Cardiac fibroblast (primary cell): ENCODE results near the gene CDC16.

Experiments
- DNase-seq, 2 donors: peaks; one replicate each; pipeline versions ENCODE4 v3.0.0 to v3.0.0-alpha.2; 2010; ENCODE audit warnings: low read depth in 2 of 2
- H3K4me3 ChIP-seq, 2 donors: replicated peaks in 1 of 2; 1 replicate in 1 of 2; 2 replicates in 1 of 2; pipeline ENCODE4 v1.5.1; 2011; ENCODE audit warnings: low read depth in 2 of 2, low read length in 2 of 2, mild to moderate bottlenecking in 2 of 2, moderate library complexity in 1 of 2
- CTCF ChIP-seq: IDR thresholded peaks from one replicate; pipeline ENCODE4 v1.5.1; 2011; ENCODE audit warnings: low read depth, mild to moderate bottlenecking, low read length, inconsistent platforms

The CDC16 gene

GRCh38 chr13:114235697-114236096 lies 1.0 kb downstream of the CDC16 start:
- TF ChIP-seq CTCF = no peak
- peak overlapping the region; percentile 90 to 91 for H3K4me3 ChIP-seq
- no peak for DNase-seq

- peak overlapping the region; percentile 90 to 91 for H3K4me3 ChIP-seq
- DNase-seq = no peak
- no peak for TF ChIP-seq CTCF
Observed at GRCh38 chr13:114236227-114236626, 1.5 kb downstream of the CDC16 start.

DNA sequence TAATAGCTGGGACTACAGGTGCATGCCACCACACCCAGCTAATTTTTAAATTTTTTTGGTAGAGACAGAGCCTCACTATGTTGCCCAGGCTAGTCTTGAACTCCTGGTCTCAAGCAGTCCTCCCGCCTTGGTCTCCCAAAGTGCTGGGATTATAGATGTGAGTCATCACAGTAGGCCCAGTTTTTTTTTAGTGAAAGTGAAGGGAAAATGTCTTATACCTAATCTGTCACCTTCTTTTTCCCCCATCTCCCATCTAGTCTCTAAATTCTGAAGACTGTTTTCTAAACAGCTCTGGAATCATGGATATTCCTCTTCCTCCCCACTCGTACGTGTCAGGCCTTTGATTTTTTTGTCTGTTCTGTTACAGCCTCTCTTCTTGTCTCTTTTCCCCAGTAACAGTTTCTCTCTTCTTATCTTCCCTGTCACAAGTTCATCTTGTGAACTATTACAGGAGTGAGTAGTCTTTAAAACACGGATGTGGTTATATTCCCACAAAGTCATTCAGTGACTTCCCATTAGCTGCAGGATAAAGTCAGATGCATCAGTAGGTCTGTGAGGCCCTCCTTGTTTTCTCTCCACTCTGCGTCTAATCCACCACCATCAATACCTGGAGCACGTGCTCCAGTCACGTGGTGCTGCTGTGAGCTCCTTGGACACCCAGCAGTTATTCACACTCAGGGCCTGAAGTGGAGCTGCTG lies 2.9 kb downstream of the CDC16 start:
- DNase-seq = no peak
- no peak for TF ChIP-seq CTCF
- no peak overlapping the region for H3K4me3 ChIP-seq

DNA sequence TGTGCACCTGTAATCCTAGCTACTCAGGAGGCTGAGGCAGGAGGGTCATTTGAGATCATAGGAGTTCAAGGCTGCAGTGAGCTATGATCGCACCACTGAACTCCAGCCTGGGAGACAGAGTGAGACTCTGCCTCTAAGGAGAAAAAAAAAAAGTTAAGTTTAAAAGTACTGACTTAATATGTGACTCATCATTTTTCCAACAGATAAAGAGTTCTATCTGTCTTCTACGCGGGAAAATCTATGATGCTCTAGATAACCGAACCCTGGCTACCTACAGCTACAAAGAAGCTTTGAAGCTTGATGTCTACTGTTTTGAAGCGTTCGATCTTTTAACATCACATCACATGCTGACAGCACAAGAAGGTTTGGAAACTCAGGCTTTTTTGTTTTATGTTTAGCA lies 7.2 kb downstream of the CDC16 start:
- TF ChIP-seq CTCF = no peak
- no peak for DNase-seq
- no peak overlapping the region for H3K4me3 ChIP-seq

- TF ChIP-seq CTCF = no peak
- DNase-seq = no peak
- no peak overlapping the region for H3K4me3 ChIP-seq
Observed at GRCh38 chr13:114243971-114244370, 9.3 kb downstream of the CDC16 start.

GRCh38 chr13:114244637-114245036 lies 9.9 kb downstream of the CDC16 start:
- no peak for TF ChIP-seq CTCF
- no peak overlapping the region for H3K4me3 ChIP-seq
- no peak for DNase-seq

DNA sequence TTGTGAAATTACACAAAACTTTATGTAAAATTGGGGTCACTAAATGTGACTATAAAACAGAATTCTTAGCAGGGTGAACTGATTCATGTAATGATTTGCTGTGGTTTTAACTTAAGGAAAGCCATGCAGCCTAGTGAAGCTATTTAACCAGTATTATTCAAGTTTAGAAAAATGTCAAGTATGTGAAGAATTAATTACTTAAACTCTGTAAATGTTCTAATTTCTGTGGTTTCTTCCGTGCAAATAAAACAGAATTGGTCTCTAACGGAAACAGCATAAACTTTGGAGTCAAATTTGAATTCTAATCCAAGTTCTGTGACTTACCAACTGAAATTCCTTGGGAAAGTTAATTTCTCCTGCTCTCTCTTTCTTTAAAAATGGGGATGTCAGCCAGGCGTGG lies 13.3 kb downstream of the CDC16 start:
- no peak for TF ChIP-seq CTCF
- no peak overlapping the region for H3K4me3 ChIP-seq
- DNase-seq = no peak
